ENCODE measurements around the gene ZNF451.

ZNF451 gene

DNA sequence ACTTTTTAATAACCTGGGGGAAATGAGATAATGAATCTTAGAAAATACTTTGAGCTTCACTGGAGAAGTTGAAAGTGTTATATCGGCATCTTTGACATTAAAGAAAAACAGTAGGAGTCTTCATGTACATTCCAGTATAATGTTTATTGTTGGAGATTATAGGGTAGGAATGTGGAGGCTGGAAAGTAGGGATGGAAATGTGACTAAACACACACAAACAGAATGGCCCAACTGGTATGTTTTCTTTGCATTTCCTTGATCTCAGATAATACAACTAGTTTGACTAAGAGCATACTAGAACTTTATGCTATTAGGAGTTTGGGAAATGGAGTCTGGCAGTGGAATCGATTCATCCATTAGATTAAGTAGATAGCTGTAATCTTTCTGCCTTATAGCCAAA, 72.0 kb downstream of the ZNF451 start:
- DNase-seq = no peak

DNA sequence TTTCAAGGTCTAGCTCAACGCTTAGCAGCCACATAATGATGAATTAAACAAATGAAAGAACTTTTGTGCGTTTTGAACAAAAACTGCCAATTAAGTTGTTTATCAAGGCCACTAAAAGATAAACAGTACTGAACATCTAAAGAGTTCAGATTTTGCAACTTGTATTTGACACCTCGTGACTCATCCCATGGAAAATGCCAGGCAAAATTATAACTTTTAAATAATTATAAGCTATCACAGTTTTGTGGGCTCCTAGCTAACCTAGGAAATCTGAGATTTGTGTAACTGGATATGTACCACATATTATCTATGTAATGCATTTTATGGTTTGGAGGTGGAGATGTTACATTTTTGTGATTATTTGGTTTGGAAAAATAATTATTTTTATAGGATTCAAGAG, 72.5 kb downstream of the ZNF451 start:
- DNase-seq = no peak

DNA sequence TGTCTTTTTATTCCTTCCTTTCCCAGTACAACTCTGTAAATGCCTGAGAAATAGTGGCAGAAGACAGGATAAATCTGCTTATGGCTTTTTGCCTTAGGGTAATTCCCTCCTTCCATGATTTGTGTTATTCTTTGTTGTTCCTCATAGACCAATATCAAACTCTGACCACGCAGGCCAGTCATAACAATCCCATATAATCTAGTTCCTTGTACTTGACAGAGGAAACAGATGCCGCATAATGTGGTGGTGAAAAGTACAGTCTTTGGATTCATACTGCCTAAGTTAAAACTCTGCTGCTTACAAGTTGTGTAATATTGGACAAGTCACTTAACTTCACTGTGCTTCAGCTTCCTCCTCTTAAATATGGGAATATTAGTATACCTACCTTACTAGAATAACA, 74.0 kb downstream of the ZNF451 start:
- DNase-seq = no peak

DNA sequence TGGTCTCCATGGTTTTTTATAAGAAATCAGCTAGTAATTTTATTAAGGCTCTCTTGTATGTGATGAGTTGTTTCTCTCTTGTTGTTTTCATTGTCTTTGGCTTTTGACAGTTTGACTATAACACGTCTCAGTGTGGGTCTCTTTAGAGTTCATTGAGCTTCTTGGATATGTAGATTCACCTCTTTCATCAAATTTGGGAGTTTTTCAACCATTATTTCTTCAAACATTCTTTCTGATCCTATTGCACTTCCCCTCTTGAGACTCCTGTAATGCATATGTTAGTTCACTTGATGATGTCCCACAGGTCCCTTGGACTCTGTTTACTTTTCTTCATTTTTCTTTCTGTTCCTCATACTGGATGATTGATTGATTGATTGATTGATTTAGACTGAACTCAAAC, 75.1 kb downstream of the ZNF451 start:
- no peak for DNase-seq

DNA sequence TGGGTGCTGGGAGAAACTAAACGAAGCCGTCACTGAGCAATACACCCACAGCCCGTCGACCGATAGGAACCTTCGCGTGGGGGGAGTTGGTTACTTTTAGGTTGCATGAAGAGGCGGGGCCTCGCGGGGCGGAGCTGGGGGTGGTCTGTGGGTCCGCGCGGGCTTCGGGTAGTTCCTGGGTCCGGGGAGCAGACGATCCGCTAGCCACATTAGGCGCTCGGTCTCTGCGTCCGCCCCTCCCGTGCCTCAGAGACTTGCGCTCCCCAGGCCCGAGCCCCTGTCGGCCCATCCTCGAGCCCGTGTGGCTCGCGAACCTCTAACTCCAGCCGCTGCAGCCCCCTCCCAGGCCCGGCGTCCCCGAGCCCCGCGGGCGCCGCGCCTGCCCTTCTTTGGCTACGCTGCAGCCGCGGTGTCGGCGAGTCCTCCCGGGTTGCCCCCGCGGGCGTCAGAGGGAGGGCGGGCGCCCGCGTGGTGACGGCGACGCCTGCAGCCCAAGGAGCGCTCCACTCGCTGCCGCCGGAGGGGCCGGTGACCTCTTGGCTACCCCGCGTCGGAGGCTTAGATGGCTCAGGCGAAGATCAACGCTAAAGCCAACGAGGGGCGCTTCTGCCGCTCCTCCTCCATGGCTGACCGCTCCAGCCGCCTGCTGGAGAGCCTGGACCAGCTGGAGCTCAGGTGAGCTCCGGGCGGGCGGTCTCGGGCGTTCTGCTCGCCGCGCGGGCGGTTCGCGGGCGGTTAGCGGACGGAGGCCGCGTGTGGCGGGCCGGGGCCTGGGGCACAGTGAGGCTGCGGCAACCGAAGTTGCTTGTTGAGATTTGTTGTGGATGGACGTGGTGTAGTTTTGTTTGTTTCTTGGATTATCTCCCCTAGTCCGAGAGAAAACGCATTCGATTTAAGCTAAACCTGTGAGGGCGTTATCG, 82.4 kb downstream of the ZNF451 start, which contains the start of gene BAG2:
Gene BAG2, plus strand, starts transcription at position 191 of the 920 bp plus-strand sequence. Its CDS starts 372 bp downstream, at position 563.
- peak; percentile 3 for DNase-seq

DNA sequence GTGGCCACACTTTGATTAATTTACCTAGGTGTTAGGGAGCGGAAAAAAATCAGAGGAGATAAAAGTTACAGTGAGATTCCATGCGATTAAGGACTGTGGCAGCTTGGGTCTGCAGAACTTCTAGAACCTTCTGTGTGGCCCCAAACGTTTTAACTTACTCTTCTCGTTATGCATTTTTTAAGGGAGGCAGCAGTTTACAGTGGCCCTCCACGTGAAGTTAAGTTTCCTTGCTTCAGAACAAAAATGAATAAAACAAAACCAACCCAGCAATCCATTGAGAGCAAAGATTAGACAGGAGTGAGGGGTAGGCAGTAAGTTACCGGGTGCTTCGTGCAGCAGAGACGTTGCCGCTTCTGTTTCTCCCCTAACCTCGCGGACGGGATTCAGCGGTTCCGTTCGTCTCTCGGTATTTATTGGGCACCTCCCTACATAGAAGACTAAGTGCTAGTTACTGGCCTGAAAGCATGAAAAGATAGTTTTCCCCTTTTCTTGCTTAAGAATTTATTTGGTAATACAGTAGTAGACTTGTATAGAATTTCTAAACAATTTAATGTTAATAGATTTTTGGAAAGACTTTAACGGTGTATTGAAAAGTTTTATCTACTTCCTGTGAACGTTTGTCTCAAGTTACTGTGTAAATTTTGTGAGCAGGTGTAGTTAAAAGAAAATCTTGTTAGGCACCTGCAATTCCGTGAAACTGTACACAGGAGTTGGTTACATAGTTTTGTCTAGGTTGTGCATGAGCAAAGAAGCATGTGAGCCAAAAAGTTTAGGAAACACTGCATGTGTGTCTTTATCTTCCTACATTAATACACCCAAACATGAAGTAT, 83.3 kb downstream of the ZNF451 start:
- DNase-seq = no peak

DNA sequence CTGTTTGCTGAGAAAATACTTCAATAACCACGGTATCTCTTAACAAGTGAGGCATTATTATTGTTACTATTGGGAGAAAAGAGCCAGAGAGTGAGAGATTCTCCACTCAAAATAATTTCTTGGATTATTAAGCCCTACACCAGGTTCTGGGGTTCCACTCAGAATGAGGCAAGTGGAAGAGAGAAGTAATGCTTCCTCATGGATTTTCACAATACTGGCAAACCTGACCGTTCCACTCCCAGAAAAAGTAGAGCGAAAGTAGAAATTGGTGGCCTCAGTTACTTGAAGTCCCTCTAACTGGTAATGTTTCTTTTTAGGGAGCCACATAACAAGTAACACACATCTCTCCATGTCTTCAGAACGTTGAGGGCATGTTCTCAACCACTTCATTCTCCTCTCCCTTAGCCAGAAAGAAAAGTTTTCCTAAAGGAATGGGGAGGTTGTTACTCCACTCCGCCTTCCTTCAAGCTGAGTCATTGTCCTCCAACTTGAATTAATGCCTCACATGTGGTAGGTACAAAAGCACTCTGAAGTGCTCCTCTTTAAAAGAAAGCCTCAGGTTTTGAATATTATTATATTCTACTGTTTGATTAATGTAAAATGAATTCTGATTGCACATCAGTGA, 84.0 kb downstream of the ZNF451 start:
- DNase-seq = no peak

DNA sequence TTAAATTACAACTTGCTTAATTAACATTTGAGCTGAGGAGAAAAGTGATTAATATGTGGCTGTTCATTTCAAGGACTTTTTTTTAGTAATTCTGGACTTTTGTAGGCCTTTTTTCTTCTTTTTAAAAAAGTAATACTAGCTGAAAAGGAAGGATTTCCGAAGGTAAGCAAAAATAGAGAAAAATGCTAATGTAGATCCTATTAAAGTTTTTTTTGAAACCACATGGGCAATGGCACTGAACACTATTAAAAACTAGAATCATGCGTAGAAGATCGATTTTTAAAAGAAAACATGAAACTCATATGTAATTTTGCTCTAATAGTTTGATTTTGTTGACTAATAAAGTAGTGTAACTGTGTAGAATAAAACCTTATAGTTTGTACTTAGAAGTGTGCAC, 84.5 kb downstream of the ZNF451 start:
- no peak for DNase-seq

DNA sequence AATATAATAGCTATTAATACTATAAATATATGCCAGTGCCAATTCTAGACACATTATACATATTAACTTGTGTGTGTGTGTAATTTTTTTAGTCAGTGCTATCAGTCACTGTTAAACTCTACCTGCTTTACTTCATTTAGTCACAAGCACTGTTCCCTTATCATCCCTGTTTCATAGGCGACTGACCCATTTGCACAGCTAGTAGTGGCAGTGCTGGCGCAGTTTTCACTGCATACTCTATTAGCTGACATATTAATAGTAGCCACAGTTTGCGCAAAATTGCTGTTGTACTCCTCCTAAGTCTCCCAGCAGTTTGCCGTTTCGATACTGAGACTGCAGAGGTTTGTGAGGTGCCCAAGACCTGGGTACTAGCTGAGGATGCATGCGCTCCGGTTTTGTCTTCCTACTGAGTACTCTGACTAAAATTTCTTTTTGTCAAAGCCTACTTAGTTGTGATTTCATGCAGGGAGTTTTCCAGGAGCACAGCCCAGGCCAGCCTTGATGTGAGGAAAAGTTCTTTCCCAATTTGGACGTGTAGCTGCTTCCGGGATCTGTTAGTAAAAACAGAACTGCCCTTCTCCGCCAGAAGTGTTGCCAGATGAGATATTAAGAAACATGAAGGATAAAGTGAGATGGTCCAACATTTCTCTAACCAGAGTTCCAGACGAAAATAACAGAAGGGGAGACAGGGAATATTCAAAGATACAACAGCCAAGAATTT, 87.7 kb downstream of the ZNF451 start:
- no peak for DNase-seq

DNA sequence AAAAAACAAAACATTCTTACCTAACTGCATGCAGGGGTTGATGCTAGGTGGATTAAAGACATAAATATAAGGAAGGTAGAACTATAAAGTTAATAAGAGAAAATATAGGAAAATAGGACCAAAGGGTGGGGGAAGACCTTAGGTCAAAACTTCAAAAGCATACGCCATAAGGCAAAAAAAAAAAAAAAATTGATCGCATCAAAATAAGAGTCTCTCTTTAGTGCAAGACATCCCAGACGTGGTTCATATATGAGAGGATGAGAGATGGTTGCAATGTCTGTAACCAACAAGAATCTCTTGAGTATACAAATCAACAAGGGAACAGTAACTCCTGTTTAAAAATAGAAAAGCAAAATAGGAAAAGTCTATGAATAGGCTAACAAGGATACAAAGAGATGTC, 90.6 kb downstream of the ZNF451 start:
- no peak for DNase-seq

DNA sequence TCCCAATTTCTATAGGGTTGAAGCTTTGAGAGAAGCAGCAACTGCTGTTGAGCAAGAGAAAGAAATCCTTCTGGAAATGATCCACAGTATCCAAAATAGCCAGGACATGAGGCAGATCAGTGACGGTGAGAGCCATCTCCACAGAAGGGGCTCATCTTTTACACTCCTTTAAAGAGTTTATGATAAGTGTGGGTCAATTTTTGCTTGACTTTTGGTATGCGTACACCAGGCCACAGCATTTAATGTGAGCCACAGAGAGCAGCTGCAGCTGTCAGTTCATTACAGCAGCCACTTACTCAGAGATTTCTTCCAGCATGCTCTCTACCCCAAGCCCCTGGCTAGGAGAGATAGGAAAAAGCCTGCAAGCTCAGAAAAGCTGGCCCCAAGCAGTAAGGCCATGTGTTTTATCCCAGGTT, 92.0 kb downstream of the ZNF451 start:
- DNase-seq = no peak

DNA sequence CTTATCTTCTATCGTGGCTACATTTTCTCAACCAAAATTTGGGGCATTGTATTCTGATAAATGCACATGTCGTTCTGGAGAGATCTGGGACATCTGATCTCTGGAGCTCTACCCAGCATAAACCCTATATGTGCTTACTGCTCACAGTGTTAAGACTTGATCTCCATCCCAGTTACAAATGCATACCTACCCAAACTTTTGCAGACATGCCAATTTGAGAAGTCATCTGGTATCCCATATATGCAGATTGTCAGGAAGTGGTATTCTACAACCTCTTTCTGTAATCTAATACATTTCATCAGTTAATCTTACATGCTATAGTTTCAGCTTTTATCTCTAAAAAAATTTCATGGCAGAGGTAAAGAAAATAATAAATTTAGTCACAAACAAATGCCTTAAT, 93.3 kb downstream of the ZNF451 start:
- no peak for DNase-seq

DNA sequence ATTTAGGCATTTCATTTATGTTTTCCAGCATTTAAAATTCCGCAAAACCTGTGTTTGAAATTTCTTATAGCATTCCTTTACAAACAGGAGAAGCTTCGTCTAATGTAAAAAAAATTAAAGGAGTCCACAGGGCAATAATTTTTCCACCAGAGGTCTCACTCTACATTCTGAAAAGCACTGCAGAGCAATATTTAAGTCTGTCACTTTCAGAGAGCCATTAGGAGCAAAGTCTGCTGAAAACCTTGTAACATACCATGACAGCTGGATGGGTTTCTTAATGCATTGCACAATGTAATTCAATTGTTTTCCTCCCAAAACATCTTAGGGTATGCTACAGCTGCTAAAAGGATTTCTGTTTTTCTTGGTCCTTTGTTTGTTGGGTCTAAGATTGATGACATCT, 100.2 kb downstream of the ZNF451 start:
- no peak for DNase-seq

DNA sequence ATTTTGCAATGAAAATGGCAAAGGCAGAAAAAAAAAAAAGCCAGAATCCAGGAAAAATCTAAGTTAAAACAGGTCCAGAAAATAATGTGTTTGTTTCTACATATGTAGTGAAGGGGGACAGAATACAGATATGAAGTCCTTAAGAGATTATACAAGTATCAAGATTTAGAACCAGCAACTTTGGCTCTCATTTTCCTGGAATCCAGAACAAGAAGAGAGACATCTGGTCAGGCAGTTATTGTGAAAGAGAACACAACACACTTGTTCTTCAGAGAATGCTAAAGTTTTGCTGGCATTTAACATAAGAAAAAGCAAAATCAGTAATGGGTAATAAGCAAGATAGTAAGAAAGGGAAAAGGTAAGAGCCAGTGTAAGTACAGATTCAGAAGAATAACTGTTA, 103.2 kb downstream of the ZNF451 start:
- no peak for DNase-seq

DNA sequence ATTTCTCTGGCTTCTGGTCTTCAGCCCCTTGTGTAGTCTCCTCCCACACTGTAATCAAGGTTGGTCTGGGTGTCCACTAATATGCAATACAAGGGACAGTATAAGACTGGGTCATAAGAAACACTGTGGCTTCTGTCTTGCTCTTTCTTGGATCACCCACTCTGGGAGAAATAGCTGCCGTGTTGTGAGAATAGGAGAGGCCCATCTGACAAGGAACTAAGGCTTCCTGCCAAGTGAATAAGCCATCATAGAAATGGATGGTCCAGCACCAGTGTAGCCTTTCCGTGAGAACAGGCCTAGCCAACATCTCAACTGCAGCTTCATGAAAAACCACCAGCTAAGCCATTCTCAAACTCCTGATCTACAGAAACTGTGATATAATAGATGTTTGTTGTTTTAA, 105.5 kb downstream of the ZNF451 start:
- DNase-seq = no peak

DNA sequence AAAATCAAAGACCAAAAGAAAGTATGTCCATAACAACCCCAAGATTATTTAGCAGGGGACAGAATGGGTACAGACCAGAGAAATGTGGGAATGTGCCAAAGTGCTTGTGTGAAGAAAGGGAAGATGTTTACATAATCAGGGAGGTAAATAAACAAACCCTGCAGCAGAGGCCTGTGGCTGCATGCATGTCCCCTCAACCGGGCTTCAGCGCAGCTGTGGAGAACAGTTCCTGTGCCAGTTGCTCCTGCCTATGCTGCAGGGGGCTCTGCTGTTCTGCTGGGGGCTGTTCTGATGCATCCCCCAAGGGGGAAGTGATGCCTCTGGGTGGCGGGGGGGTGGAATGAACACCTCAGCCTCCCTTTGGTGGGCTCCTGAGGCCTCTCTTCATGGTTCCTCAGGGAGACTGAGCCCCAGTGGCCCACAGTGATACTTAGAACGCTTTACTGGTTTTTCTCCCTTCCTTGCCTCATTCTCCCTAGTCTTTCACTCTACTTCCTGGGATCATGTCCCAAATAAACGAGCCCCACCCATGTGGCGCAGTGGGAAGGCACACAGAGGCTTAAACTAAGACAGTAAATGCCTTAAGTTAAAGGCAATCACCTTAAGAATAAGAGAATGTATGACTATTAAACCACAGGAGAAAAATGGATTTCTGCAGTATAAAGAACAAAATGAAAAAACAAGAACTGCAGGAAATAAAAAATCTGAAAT, 109.1 kb downstream of the ZNF451 start:
- DNase-seq = no peak

DNA sequence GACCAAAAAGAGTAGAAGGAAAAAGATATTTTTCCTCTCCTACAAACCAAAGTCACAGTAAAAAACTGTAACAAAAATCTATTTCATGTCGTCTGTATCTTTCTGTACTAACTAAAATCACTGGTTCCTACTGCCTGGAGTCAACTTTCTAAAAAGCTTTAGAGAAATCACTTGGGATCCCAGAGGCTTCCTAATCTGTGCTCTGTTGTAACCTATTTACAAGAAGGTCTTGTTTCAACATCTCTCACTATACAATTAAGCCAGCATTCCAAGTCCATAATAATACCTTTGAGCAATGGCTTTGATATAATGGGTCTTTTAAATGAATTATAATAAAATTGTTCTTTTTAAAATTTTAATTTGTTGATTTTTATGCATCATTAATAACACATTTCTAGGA, 111.7 kb downstream of the ZNF451 start:
- DNase-seq = no peak

DNA sequence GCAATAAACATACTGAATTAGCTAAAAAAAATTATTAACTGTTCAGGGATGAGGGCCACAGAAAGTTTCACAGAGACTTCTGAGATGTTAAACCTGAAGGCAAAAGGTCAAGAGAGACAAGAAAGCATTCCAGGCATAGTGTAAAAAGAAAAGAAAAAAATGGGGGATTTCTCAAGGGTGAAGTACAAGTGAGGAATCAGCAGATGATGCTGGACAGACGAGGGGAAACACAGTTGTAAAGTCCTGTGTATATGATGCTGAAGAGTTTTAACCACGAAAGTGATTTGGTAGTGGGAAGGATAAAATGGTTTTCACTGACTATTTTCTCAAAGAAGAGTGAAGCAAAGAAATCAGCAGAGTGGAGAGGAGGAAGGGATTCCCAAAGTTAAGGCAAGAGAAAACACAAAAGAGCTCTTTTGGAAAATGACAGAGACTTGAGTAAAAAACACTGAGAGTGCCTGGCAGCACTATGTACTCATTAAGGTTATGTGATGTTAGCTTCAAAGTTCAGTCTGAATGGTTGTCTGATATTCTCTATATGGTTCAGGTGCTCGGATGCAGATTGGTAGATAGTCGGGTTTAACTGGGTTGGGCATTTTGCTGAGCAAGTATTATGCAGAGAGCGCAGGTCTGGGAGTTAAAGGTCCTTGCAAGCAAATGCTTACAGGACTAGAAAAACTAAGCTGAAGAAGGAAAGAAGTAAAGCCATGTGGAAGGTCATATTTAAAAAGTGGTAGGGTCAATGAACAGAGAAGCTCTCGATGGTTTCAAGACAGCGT, 115.8 kb downstream of the ZNF451 start:
- no peak for DNase-seq

DNA sequence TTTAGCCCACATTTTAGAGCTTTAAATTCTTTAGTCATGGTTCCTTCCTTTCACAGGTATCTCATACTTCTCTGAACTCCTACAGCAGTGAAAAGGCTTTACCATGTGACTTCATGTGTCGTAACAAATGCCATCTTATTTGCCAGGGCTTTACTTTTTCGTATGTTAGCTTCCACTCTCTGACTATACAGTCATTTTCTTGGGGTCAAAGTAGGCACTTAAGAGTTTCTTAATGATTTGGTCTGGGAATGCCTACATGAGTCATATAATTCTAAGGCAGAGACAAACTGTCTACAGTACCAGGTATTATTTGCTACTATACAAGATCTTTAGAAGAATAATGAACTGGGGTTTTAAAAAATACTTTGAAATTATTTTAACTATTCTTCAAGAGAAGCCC, 117.2 kb downstream of the ZNF451 start:
- no peak for DNase-seq

DNA sequence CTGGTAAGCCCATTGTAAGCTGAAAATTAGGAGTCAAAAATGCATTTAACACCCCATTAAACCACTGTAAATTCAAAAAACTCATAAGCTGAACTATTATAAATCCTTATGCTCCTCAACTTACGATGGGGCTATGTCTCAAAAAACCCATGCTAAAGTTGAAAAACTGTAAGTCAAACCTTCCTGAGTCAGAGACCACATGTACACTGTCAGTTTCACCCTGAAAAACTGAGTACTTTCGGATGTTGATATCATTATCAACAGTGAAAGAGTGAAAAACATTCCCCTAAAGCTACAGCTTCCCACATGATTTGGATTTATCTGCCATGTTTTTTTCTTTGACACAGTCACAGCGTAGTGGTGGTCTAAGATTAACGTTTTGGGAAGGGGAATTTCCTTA, 117.9 kb downstream of the ZNF451 start:
- no peak for DNase-seq

DNA sequence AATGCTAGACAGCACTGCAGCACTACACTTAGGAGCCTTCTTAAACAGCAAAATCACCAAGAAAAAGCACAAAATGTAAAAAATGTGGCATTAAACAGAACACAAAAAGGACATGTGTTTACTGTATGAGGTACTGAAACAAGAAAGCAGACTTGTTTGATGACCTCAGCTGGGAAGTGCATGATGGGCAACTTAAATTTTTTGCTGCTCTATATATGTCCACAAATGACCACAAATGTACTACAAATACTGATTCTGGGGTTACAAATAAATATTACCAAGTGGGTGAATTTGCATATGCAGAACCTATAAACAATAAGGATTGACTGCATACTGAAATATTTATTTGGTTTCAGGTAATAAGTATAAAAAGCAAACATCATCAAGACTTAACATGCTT, 119.0 kb downstream of the ZNF451 start:
- no peak for DNase-seq
